ENCODE data around the gene IGF2. TPM values are rescaled to one million over a fixed set of nuclear protein-coding genes. Genes with fewer than 3 reads are reported as not detected.

IGF2 gene, protein sequence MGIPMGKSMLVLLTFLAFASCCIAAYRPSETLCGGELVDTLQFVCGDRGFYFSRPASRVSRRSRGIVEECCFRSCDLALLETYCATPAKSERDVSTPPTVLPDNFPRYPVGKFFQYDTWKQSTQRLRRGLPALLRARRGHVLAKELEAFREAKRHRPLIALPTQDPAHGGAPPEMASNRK
- total RNA-seq (2021) (1.5 to 2.7 TPM (median 2.6 TPM) in 3 replicates), Bru-seq, nascent RNA (percentile 19 among the genes with signal in this experiment)
- long read RNA-seq, experiment 1, result 0 reads
- long read RNA-seq, experiment 2, partial matches to known transcripts, result 0 of 1 reads
- long read RNA-seq, experiment 2, other reads (novel, unspliced or antisense), result 0 of 1 reads
- long read RNA-seq, experiment 3, result 0 reads

DNA sequence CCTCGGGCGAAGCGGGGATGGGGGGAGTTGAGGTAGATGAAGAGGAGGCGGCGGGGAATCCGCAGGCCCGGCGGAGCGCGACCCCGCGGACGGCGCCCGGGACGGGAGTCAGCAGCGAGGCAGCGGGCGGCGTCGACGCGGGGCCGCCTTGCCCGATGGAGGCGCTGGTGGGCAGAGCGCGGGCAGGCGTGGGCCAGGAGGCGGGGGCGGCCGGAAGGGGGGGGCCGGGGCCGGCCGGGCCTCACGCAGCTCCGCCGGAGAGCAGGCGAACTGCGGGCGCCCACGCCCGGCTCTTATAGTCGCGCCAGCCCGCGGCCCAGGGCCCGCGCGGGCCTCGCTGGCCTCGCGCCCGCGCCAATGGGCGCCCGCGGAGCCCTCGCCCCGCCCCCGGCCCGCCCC, at the start of gene IGF2:
Gene IGF2 (minus strand): TSS at position 267 of the 399 bp plus-strand sequence. CDS start 3,866 bp downstream, outside the sequence.
- ATAC-seq, result peak; percentile 9; the same call in 1 of the 2 replicates
- H3K4me3 Mint-ChIP-seq, result peak within 1 kb of the TSS; percentile 59
- H3K4me1 Mint-ChIP-seq, result peaks cover 15% of the 10 kb centered on the region
- no peaks in the 10 kb centered on the region for H3K9me3 Mint-ChIP-seq
- ChIA-PET POLR2A (no interaction called here), CTCF (interaction anchor here (1.4 to 9.5 kb wide), 5 partner anchors 12 to 257 kb away, joined by 4 to 101 read pairs (median 8); no protein-coding TSS in a partner anchor)
- H3K27me3 Mint-ChIP-seq (ENCODE audit: low read depth), result peaks cover 87% of the 10 kb centered on the region
- peaks cover 5% of the 10 kb centered on the region for H3K36me3 Mint-ChIP-seq
- DNase-seq (ENCODE audit: low spot score), result peak; percentile 50
- no peak for TF ChIP-seq RORB (CRISPR knock-in tag; IDR thresholded peaks at IDR 0.05)
- no peak within 1 kb of the TSS for H3K27ac Mint-ChIP-seq

DNA sequence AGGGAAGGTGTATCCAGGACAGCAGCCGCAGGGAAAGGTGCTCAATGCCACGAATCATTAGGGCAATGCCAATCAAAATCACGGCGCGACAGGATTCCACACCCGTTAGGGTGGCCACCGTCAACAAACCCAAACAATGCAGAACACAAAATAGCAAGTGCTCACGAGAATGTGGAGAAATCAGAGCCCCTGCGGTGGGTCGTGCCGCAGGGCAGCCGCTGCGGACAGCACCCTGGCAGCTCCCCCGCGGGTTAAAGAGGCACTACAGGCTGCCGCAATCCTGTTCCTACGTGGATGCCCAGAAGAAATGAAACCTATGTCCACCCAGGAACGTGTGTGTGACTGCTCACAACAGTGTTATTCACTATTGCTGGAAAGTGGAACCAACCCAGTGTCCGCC, 49.6 kb upstream of the IGF2 start:
- H3K4me3 Mint-ChIP-seq, result no peak overlapping the region
- no peaks in the 10 kb centered on the region for H3K36me3 Mint-ChIP-seq
- peaks cover 5% of the 10 kb centered on the region for H3K27me3 Mint-ChIP-seq (ENCODE audit: low read depth)
- no peaks in the 10 kb centered on the region for H3K9me3 Mint-ChIP-seq
- DNase-seq (ENCODE audit: low spot score) (no peak), ATAC-seq (no peak)
- TF ChIP-seq NFYB (CRISPR knock-in tag; conservative IDR thresholded peaks at IDR 0.05; ENCODE audit: low read depth) (no peak), ZNF121 (CRISPR knock-in tag; IDR thresholded peaks at IDR 0.05) (no peak), CBFB (CRISPR knock-in tag; IDR thresholded peaks at IDR 0.05; ENCODE audit: low read depth) (no peak), MXD4 (CRISPR knock-in tag; IDR thresholded peaks at IDR 0.05; ENCODE audit: borderline replicate concordance) (no peak), ZBTB21 (CRISPR knock-in tag; IDR thresholded peaks at IDR 0.05; ENCODE audit: borderline replicate concordance) (no peak), ZNF423 (CRISPR knock-in tag; IDR thresholded peaks at IDR 0.05) (no peak), ZNF232 (CRISPR knock-in tag; IDR thresholded peaks at IDR 0.05) (no peak), SMAD3 (CRISPR knock-in tag; IDR thresholded peaks at IDR 0.05; ENCODE audit: borderline replicate concordance) (no peak), SMAD4 (CRISPR knock-in tag; IDR thresholded peaks at IDR 0.05) (no peak), ZNF396 (CRISPR knock-in tag; IDR thresholded peaks at IDR 0.05; ENCODE audit: borderline replicate concordance) (no peak), HMGA2 (CRISPR knock-in tag; IDR thresholded peaks at IDR 0.05) (no peak), JAZF1 (CRISPR knock-in tag; IDR thresholded peaks at IDR 0.05) (no peak), RORB (CRISPR knock-in tag; IDR thresholded peaks at IDR 0.05) (no peak), GRHL2 (CRISPR knock-in tag; IDR thresholded peaks at IDR 0.05; ENCODE audit: insufficient replicate concordance, severe bottlenecking) (no peak)
- TF ChIP-seq, protein P1, sequence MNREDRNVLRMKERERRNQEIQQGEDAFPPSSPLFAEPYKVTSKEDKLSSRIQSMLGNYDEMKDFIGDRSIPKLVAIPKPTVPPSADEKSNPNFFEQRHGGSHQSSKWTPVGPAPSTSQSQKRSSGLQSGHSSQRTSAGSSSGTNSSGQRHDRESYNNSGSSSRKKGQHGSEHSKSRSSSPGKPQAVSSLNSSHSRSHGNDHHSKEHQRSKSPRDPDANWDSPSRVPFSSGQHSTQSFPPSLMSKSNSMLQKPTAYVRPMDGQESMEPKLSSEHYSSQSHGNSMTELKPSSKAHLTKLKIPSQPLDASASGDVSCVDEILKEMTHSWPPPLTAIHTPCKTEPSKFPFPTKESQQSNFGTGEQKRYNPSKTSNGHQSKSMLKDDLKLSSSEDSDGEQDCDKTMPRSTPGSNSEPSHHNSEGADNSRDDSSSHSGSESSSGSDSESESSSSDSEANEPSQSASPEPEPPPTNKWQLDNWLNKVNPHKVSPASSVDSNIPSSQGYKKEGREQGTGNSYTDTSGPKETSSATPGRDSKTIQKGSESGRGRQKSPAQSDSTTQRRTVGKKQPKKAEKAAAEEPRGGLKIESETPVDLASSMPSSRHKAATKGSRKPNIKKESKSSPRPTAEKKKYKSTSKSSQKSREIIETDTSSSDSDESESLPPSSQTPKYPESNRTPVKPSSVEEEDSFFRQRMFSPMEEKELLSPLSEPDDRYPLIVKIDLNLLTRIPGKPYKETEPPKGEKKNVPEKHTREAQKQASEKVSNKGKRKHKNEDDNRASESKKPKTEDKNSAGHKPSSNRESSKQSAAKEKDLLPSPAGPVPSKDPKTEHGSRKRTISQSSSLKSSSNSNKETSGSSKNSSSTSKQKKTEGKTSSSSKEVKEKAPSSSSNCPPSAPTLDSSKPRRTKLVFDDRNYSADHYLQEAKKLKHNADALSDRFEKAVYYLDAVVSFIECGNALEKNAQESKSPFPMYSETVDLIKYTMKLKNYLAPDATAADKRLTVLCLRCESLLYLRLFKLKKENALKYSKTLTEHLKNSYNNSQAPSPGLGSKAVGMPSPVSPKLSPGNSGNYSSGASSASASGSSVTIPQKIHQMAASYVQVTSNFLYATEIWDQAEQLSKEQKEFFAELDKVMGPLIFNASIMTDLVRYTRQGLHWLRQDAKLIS (CRISPR knock-in tag; IDR thresholded peaks at IDR 0.05; ENCODE audit: borderline replicate concordance), result no peak
- TF ChIP-seq, protein P2, sequence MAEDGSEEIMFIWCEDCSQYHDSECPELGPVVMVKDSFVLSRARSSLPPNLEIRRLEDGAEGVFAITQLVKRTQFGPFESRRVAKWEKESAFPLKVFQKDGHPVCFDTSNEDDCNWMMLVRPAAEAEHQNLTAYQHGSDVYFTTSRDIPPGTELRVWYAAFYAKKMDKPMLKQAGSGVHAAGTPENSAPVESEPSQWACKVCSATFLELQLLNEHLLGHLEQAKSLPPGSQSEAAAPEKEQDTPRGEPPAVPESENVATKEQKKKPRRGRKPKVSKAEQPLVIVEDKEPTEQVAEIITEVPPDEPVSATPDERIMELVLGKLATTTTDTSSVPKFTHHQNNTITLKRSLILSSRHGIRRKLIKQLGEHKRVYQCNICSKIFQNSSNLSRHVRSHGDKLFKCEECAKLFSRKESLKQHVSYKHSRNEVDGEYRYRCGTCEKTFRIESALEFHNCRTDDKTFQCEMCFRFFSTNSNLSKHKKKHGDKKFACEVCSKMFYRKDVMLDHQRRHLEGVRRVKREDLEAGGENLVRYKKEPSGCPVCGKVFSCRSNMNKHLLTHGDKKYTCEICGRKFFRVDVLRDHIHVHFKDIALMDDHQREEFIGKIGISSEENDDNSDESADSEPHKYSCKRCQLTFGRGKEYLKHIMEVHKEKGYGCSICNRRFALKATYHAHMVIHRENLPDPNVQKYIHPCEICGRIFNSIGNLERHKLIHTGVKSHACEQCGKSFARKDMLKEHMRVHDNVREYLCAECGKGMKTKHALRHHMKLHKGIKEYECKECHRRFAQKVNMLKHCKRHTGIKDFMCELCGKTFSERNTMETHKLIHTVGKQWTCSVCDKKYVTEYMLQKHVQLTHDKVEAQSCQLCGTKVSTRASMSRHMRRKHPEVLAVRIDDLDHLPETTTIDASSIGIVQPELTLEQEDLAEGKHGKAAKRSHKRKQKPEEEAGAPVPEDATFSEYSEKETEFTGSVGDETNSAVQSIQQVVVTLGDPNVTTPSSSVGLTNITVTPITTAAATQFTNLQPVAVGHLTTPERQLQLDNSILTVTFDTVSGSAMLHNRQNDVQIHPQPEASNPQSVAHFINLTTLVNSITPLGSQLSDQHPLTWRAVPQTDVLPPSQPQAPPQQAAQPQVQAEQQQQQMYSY (CRISPR knock-in tag; IDR thresholded peaks at IDR 0.05), result no peak
- TF ChIP-seq, protein P3, sequence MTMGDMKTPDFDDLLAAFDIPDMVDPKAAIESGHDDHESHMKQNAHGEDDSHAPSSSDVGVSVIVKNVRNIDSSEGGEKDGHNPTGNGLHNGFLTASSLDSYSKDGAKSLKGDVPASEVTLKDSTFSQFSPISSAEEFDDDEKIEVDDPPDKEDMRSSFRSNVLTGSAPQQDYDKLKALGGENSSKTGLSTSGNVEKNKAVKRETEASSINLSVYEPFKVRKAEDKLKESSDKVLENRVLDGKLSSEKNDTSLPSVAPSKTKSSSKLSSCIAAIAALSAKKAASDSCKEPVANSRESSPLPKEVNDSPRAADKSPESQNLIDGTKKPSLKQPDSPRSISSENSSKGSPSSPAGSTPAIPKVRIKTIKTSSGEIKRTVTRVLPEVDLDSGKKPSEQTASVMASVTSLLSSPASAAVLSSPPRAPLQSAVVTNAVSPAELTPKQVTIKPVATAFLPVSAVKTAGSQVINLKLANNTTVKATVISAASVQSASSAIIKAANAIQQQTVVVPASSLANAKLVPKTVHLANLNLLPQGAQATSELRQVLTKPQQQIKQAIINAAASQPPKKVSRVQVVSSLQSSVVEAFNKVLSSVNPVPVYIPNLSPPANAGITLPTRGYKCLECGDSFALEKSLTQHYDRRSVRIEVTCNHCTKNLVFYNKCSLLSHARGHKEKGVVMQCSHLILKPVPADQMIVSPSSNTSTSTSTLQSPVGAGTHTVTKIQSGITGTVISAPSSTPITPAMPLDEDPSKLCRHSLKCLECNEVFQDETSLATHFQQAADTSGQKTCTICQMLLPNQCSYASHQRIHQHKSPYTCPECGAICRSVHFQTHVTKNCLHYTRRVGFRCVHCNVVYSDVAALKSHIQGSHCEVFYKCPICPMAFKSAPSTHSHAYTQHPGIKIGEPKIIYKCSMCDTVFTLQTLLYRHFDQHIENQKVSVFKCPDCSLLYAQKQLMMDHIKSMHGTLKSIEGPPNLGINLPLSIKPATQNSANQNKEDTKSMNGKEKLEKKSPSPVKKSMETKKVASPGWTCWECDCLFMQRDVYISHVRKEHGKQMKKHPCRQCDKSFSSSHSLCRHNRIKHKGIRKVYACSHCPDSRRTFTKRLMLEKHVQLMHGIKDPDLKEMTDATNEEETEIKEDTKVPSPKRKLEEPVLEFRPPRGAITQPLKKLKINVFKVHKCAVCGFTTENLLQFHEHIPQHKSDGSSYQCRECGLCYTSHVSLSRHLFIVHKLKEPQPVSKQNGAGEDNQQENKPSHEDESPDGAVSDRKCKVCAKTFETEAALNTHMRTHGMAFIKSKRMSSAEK (CRISPR knock-in tag; IDR thresholded peaks at IDR 0.05; ENCODE audit: borderline replicate concordance), result no peak
- TF ChIP-seq, protein P4, sequence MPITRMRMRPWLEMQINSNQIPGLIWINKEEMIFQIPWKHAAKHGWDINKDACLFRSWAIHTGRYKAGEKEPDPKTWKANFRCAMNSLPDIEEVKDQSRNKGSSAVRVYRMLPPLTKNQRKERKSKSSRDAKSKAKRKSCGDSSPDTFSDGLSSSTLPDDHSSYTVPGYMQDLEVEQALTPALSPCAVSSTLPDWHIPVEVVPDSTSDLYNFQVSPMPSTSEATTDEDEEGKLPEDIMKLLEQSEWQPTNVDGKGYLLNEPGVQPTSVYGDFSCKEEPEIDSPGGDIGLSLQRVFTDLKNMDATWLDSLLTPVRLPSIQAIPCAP (CRISPR knock-in tag; IDR thresholded peaks at IDR 0.05), result no peak
- TF ChIP-seq, protein P5, sequence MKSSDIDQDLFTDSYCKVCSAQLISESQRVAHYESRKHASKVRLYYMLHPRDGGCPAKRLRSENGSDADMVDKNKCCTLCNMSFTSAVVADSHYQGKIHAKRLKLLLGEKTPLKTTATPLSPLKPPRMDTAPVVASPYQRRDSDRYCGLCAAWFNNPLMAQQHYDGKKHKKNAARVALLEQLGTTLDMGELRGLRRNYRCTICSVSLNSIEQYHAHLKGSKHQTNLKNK (CRISPR knock-in tag; IDR thresholded peaks at IDR 0.05), result no peak
- TF ChIP-seq, protein P6, sequence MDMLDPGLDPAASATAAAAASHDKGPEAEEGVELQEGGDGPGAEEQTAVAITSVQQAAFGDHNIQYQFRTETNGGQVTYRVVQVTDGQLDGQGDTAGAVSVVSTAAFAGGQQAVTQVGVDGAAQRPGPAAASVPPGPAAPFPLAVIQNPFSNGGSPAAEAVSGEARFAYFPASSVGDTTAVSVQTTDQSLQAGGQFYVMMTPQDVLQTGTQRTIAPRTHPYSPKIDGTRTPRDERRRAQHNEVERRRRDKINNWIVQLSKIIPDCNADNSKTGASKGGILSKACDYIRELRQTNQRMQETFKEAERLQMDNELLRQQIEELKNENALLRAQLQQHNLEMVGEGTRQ (CRISPR knock-in tag; IDR thresholded peaks at IDR 0.05), result no peak
- no peak overlapping the region for H3K27ac Mint-ChIP-seq
- H3K4me1 Mint-ChIP-seq, result no peaks in the 10 kb centered on the region
- ChIA-PET POLR2A (no interaction called here), CTCF (no interaction called here)
